K562 (cell line): ENCODE measurements around the gene ATP10B. TPM values are rescaled to one million over a fixed set of nuclear protein-coding genes. Genes with fewer than 3 reads are reported as not detected.

ENCODE experiments used
- GTF2A2 ChIP-seq: IDR thresholded peaks from 2 replicates; pipeline ENCODE4 v1.6.1; 2016; ENCODE audit warnings: mild to moderate bottlenecking, missing genetic modification characterization, missing compliant biosample characterization
- MGA ChIP-seq: fragments of 450-650 bp; IDR thresholded peaks from 2 replicates; pipeline ENCODE4 v1.6.1; 2016; ENCODE audit warnings: mild to moderate bottlenecking, moderate library complexity
- ZNF263 ChIP-seq: sonication (generic); formaldehyde crosslinking; IDR thresholded peaks from 2 replicates; pipeline ENCODE4 v1.8.0; 2022; ENCODE audit warnings: mild to moderate bottlenecking, missing genetic modification reagents, borderline replicate concordance
- polyA plus RNA-seq, 8 experiments: library from polyadenylated mRNA; depleted of rRNA in 4 of 8; stranded (reverse) in 5 of 8; unstranded in 3 of 8; fragments of >200 nt; fragmentation: Nextera tagmentation in 2 of 8; fragmentation: Illumina TruSeq in 1 of 8; extraction: Ambion mirVana in 2 of 8; extraction: Trizol in 1 of 8; gene quantifications; 2 replicates each; pipeline versions ENCODE4 v1.2.1 to v1.2.3, GENCODE V29; 2011 to 2014; ENCODE audit warnings: inconsistent platforms in 1 of 8, missing spikeins in 1 of 8
- total RNA-seq, 7 experiments: library from RNA; depleted of rRNA in 6 of 7; stranded (reverse); fragments of >200 nt in 6 of 7; fragmentation: Illumina TruSeq in 2 of 7; extraction: Trizol in 2 of 7; gene quantifications; 2 replicates each; pipeline versions ENCODE4 v1.2.1 to v1.2.3, GENCODE V29; 2011 to 2021; ENCODE audit warnings: low replicate concordance in 1 of 7

Gene ATP10B
- total and polyA plus RNA-seq, 9 of the 15 experiments (the other 6 are each of a cell fraction or from before 2014, with no cell fraction given), result 0.04 TPM; not detected in 8

GRCh38 chr5:160749682-160750081 is 102.3 kb downstream of the ATP10B start (continued):
- TF ChIP-seq MGA (no peak), ZNF263 (CRISPR knock-in tag) (no peak), GTF2A2 (tag) (no peak)
